Mesothelial cell of epicardium (in vitro differentiated cells): ENCODE data around the gene SEC22A. TPM values are rescaled to one million over a fixed set of nuclear protein-coding genes. Genes with fewer than 3 reads are reported as not detected.

Experiments
- DNase-seq, 2 experiments: peaks; one replicate each; pipeline ENCODE4 v3.0.0; 2021; ENCODE audit warnings: low spot score in 2 of 2; ENCODE audit not compliant: unreplicated experiment in 2 of 2
- H3K27ac Mint-ChIP-seq: 2 replicates; pipeline ENCODE4 v1.8.0; 2021; ENCODE audit warnings: mixed read lengths
- H3K27me3 Mint-ChIP-seq: 2 replicates; pipeline ENCODE4 v1.8.0; 2021; ENCODE audit warnings: low read depth, mixed read lengths
- H3K36me3 Mint-ChIP-seq: 2 replicates; pipeline ENCODE4 v1.8.0; 2021; ENCODE audit warnings: mixed read lengths
- H3K4me1 Mint-ChIP-seq: 2 replicates; pipeline ENCODE4 v1.8.0; 2021; ENCODE audit warnings: mixed read lengths
- H3K4me3 Mint-ChIP-seq: 2 replicates; pipeline ENCODE4 v1.8.0; 2021; ENCODE audit warnings: mild to moderate bottlenecking, moderate library complexity, mixed read lengths
- H3K9me3 Mint-ChIP-seq: 2 replicates; pipeline ENCODE4 v1.8.0; 2021; ENCODE audit warnings: mixed read lengths
- CTCF ChIP-seq: fragments of 200-600 bp; sonication (generic); IDR thresholded peaks from one replicate; pipeline ENCODE4 v1.5.0; 2021; ENCODE audit warnings: antibody characterized with exemption; ENCODE audit not compliant: unreplicated experiment
- microRNA-seq: library from miRNA; unstranded; fragments of <30 nt; microRNA quantifications from one replicate; pipeline ENCODE4 v1.2.0, GENCODE V29; 2021; ENCODE audit warnings: inconsistent platforms, mixed read lengths
- total RNA-seq: library from RNA; stranded (reverse); gene quantifications from 3 replicates; pipeline ENCODE4 v1.2.1, GENCODE V29; 2021

The SEC22A gene
- total RNA-seq, 1 donor from 2014 or later, result 16.3 TPM

- no peaks in the 10 kb centered on the region for H3K9me3 Mint-ChIP-seq
- no peak for TF ChIP-seq CTCF
- peaks cover 1% of the 10 kb centered on the region for H3K4me1 Mint-ChIP-seq
- H3K4me3 Mint-ChIP-seq, result no peak overlapping the region
- no peak for DNase-seq
- H3K36me3 Mint-ChIP-seq, result no peaks in the 10 kb centered on the region
- no peak overlapping the region for H3K27ac Mint-ChIP-seq
- peaks cover 32% of the 10 kb centered on the region for H3K27me3 Mint-ChIP-seq
Observed at GRCh38 chr3:123319760-123320159, 118.0 kb downstream of the SEC22A start.

DNA sequence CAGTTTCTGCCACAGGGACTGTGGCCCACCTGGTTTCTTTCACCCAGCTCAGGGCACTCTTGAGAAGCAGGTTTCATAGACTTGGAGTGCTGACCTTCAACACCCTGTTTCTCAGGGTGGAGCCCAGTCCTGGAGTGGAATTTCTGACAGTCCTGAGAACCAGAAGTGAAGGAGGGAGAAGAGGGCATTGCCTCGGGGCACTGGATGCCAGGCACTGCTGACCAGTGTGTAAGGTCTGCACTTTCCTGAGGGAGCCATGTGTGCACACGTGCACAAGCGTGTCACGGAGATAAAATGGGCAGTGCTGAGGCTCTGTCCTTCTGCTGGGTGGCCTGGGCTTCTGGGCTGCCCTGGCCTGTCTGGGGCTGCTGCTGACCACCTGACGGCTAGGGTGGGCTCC is 118.5 kb downstream of the SEC22A start:
- no peak for TF ChIP-seq CTCF
- H3K27ac Mint-ChIP-seq, result no peak overlapping the region

GRCh38 chr3:123321806-123322205 is 120.1 kb downstream of the SEC22A start:
- no peak for DNase-seq
- Mint-ChIP-seq H3K27ac (no peak overlapping the region), H3K4me1 (no peaks in the 10 kb centered on the region), H3K4me3 (no peak overlapping the region), H3K27me3 (peaks cover 22% of the 10 kb centered on the region), H3K9me3 (no peaks in the 10 kb centered on the region), H3K36me3 (no peaks in the 10 kb centered on the region)
- no peak for TF ChIP-seq CTCF

More for the DNA sequence above, 118.5 kb downstream of the SEC22A start:
- DNase-seq, result no peak
- Mint-ChIP-seq H3K4me3 (no peak overlapping the region), H3K9me3 (no peaks in the 10 kb centered on the region), H3K36me3 (no peaks in the 10 kb centered on the region), H3K27me3 (peaks cover 27% of the 10 kb centered on the region), H3K4me1 (no peaks in the 10 kb centered on the region)

- Mint-ChIP-seq H3K9me3 (no peaks in the 10 kb centered on the region), H3K4me1 (no peaks in the 10 kb centered on the region), H3K27me3 (peaks cover 28% of the 10 kb centered on the region), H3K27ac (no peak overlapping the region), H3K4me3 (no peak overlapping the region), H3K36me3 (no peaks in the 10 kb centered on the region)
- no peak for TF ChIP-seq CTCF
- no peak for DNase-seq
Observed at GRCh38 chr3:123322866-123323265, 121.1 kb downstream of the SEC22A start.

Small RNA genes lying within 50 kb of the gene (microRNA-seq; reads per million reads assigned to microRNA genes)
- not detected for gene MIR7110

Other genes starting within 250 kb of the SEC22A start
- gene SEMA5B, start 174.2 kb upstream of the SEC22A start, total RNA-seq, result 0.20 to 0.51 TPM (median 0.27 TPM) in 3 replicates
- gene PDIA5, start 134.9 kb upstream of the SEC22A start, total RNA-seq, result 18.0 to 20.1 TPM (median 19.1 TPM) in 3 replicates
- gene ADCY5, start 247.1 kb downstream of the SEC22A start, total RNA-seq, result 6.8 to 8.4 TPM (median 7.2 TPM) in 3 replicates